CD4-positive, alpha-beta T cell treated with Interleukin-17A for 1 hour (primary cell): ENCODE data around the gene TMEM203.
A peak's percentile ranks its signal among the peaks of the same experiment; 100 is the strongest.

Experiments
- DNase-seq: peaks from one replicate; pipeline ENCODE4 v3.0.0-alpha.2; 2020

The TMEM203 gene

DNA sequence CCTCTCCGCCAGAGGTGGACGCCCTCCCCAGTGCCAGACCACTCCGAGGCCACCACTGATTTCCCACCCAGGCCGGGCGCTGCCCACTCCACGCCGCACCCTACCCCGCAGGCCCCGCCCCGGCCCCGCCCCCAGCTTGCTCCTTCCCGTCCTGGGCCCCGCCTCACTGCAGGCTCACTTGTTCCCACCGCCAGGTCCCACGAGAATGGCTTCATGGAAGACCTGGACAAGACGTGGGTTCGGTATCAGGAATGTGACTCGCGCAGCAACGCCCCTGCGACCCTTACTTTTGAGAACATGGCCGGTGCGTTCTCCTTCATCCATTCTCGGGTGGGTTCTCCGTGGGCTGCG is 42.1 kb downstream of the TMEM203 start:
- no peak for DNase-seq

DNA sequence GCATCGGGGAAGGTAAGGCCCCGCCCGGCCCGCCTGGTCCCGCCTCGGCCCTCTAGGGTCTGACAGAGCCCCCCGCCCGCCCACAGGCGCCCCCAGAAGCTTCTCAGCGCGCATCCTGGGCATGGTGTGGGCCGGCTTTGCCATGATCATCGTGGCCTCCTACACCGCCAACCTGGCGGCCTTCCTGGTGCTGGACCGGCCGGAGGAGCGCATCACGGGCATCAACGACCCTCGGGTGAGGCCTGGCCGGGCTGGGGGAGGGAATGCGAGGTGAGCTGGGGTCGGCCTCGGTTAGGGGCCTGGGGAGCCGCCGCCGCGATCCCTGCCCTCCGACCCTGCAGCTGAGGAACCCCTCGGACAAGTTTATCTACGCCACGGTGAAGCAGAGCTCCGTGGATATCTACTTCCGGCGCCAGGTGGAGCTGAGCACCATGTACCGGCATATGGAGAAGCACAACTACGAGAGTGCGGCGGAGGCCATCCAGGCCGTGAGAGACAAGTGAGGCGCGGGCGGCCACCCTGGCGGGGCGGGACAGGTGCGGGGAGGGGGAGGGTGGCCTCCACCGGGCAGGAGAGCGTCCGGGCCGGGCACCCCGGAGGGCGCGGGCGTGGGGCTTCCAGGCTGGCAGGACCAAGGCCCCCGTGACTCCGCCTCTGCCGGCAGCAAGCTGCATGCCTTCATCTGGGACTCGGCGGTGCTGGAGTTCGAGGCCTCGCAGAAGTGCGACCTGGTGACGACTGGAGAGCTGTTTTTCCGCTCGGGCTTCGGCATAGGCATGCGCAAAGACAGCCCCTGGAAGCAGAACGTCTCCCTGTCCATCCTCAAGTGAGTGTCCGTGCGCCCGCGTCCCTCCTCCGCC is 42.7 kb downstream of the TMEM203 start:
- DNase-seq, result no peak

DNA sequence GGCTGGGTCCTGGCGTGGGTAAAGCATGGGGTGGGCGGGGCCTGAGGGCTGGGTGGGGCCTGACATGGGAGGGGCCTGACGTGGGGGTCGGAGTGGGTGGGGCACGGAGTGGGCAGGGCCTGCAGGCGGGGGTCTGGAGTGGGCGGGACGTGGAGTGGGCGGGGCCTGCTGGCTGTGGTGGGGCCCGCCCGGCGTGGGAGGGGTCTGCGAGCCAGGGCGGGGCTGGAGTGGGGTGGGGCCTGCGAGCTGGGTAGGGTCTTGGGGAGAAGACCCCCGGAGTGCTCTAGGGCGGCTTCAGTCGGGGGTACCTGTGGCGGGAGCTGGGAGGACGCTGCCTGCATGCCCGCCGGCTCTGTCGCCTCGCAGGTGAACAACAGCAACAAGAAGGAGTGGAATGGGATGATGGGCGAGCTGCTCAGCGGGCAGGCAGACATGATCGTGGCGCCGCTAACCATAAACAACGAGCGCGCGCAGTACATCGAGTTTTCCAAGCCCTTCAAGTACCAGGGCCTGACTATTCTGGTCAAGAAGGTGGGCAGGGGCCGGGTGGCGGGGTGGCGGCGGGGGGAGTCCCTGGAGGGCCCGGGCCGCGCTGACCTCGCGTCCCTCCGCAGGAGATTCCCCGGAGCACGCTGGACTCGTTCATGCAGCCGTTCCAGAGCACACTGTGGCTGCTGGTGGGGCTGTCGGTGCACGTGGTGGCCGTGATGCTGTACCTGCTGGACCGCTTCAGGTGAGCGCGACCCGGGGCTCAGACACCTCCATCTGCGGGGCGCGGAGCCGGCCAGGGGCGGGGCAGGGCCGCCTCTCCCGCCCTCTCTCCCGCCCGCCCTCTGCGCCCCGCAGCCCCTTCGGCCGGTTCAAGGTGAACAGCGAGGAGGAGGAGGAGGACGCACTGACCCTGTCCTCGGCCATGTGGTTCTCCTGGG is 43.6 kb downstream of the TMEM203 start:
- no peak for DNase-seq

DNA sequence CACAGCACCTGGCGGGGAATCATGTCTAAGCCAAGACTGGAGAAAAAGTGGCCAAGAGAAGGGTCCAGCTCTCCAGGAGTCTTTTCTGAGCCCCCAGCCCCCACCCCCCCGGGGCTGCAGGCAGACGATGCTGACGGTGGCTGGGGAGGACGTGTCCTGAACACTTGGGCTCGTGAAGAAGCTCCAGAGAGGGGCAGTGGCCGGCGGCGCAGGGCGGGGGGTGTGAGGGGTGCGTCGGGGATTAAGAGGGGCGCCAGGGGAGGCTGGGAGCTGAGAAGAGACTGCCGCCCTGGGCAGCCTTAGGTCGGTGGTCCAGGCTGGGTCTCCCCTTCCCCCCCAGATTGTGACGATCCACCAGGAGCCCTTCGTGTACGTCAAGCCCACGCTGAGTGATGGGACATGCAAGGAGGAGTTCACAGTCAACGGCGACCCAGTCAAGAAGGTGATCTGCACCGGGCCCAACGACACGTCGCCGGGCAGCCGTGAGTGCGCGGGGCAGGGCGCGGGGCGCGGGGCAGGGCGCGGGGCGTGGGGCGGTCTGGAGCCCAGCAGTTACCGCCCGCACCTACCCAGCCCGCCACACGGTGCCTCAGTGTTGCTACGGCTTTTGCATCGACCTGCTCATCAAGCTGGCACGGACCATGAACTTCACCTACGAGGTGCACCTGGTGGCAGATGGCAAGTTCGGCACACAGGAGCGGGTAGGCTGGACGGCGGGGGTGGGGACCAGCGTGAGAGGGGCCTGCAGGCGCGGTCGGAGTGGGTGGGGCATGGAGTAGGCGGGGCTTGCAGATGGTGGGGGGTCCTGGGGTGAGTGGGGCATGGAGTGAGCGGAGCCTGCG is 44.5 kb downstream of the TMEM203 start:
- DNase-seq, result no peak

DNA sequence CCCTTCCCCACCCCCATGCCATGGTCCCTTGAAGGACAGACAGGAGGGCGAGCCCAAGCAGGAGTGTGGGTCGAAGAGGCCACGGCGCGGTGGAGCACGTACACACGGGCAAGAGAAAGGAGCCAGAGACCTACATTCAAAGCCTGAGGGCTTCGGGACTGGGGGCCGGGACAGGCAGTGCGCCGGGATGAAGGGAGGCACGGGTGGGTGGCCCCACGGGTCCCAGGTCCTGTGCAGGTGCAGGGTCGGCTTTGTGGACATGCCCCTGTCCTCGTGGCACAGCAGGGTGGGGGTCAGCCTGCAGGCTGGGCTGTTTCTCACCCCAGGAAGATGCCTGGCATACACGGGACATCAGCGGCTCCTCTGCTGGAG is 45.4 kb downstream of the TMEM203 start:
- DNase-seq, result no peak

DNA sequence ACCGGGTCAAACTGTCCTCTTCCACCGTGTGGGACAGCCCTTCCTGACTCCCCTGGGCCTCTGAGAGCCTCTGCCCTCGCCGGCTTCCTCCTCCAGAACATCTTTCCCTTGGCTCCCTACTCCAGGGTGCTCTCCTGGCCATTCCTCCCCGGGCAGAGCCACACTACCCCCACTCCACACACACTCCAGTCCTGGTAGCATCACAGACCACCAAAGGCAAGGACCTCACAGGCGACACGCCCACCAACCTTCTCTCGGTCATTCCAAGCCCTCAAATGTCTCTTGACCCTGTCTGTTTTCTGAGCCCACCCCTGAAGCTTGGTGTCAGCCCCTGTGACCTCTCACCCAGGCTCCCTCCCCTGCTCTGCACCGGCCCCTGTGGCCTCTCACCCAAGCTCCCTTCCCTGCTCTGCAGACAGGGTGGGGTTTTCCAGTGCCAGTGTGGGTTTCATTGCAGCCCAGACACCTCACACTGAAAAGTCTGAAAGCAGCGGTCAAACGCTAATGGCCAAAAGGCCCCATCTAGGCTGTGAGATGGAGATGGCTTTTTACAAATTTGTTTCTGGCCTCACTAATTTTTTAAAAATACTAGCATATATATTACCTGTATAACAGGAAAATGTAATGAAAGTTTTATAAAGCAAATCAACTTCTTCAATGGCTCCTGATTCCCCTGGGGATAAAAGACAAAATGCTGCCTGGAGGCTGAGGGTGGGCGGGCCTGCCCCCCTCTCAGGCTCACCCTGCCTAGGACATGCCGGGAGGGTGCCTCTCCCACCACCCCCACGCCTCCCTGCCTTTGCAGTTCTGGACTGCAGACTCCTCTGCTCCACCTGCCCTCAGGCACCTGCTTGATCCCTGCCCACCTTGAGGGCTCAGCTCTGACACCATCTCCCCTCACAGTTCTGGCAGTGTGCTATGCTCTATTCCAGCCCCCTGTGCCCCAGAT is 46.1 kb downstream of the TMEM203 start:
- no peak for DNase-seq

DNA sequence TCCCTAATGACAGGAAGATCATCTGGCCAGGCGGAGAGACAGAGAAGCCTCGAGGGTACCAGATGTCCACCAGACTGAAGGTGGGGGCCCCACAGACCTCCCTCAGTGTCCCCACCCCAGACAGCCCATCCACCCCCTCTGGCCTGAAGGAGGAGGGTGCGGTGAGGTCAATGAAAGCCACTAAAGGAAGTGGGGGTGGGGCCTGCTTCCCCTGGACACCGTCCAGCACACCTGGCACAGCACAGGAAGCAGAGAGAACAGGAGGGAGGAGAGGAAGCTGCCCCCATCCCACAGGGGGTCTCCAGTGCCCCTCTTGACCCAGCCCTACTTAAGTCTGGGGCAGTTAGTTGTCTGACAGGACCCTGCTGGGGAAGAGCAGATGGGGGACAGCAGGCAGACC is 46.8 kb downstream of the TMEM203 start:
- DNase-seq, result no peak

DNA sequence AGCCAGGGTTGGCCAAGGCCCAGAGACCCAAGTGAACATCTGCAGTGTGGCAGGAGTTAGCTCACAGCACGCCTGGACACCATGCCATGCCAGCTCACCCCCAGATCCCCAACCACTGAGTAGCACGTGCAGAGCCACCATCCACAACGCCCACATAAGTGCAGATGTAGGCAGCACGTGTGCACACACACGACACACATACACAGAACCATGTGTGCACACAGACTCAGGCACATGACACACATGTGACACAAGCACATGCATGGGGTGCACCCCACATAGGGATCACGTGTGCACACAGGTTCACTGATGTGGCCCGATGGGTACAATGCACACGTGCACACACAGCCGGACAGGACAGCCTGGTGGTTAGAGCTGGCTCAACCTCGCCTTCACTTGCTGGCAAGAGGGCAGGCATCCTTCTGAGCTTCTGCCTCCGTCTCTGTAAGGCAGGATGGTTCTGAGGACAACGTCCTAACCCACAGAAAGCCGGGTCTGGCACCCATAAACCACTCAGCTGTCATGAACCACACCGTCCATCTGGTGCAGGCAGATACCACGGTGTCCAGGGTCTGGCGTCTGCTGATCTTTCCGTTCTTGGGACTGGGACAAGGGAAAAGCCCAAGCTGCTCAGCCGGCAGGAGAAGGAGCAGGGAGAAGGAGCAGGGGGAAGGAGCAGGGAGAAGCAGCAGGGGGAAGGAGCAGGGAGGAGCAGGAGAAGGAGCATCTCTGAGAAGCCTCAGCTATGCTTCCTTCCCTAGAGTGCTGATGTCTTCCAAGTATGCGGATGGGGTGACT is 47.6 kb downstream of the TMEM203 start:
- DNase-seq, result no peak

DNA sequence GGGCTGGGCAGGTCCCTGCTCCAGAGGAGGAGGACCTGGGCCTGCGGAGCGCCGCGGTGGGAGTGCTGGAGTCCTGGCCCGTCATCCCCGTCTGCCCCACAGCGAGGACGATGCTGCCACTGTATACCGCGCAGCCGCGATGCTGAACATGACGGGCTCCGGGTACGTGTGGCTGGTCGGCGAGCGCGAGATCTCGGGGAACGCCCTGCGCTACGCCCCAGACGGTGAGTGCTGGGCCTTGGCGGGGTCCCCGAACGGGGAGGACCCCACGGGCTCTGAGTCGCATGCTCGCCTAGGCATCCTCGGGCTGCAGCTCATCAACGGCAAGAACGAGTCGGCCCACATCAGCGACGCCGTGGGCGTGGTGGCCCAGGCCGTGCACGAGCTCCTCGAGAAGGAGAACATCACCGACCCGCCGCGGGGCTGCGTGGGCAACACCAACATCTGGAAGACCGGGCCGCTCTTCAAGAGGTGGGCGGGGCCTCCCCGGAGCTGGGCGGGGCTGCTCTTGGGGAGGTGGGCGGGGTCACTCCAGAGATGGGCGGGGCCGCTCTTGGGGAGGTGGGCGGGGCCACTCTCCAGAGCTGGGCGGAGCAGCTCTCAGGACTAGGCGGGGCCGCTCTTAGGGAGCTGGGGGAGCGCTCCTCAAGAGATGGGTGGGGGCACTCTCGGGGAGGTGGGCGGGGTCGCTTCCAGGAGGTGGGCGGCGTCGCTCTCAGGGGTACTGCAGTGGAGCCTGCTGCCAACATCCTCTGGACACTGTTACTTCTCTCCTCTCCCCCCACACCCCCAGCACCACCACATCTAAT is 48.7 kb downstream of the TMEM203 start:
- DNase-seq, result peak; percentile 62
